Endothelial cell of umbilical vein (primary cell): ENCODE measurements around the gene PRR7. TPM values are rescaled to one million over a fixed set of nuclear protein-coding genes. Genes with fewer than 3 reads are reported as not detected.

Experiments used
- BruUV-seq: library from RNA; stranded (reverse); fragments of 400-500 nt; replicated peaks from 2 replicates; lab custom pipeline; 2021; lab: Mats Ljungman, UMichigan
- CTCF ChIA-PET: fragments of 300-600, 350-600 bp; sonication (Branson Sonifier 250); formaldehyde crosslinking; loops from one replicate; lab custom pipeline; 2021; ENCODE audit warnings: antibody characterized with exemption, inconsistent platforms; lab: Charles Lee
- POLR2A ChIA-PET: fragments of 300-600, 350-600 bp; sonication (Branson Sonifier 250); formaldehyde crosslinking; loops from one replicate; lab custom pipeline; 2021; ENCODE audit warnings: antibody characterized with exemption, inconsistent platforms; lab: Charles Lee
- DNase-seq: peaks from one replicate; pipeline ENCODE4 v3.0.0-alpha.2; 2011; ENCODE audit warnings: low read depth, low spot score
- FAIRE-seq: peaks from 2 replicates; lab custom pipeline; 2011; peaks lifted over from hg19 to GRCh38; lab: Jason Lieb, UNC
- H2AFZ ChIP-seq: 2 replicates; pipeline ENCODE4 v1.6.0; 2012; ENCODE audit warnings: low read depth, low read length, control low read depth, inconsistent platforms
- H3K27ac ChIP-seq: 2 replicates; pipeline ENCODE4 v1.5.1; 2011; ENCODE audit warnings: low read depth, mild to moderate bottlenecking, control low read depth, low read length, moderate library complexity; ENCODE audit not compliant: insufficient read depth
- H3K27me3 ChIP-seq, 2 experiments: 2 replicates each; pipeline versions ENCODE4 v1.6.0 to v1.6.1; 2011; ENCODE audit warnings: low read length in 2 of 2, mixed read lengths in 1 of 2; ENCODE audit not compliant: control insufficient read depth in 2 of 2, insufficient read depth in 2 of 2
- H3K36me3 ChIP-seq, 2 experiments: 2 replicates in 1 of 2; 3 replicates in 1 of 2; pipeline ENCODE4 v1.5.1; 2011; ENCODE audit warnings: low read length in 2 of 2, mild to moderate bottlenecking in 1 of 2, moderate library complexity in 1 of 2; ENCODE audit not compliant: control insufficient read depth in 2 of 2, insufficient read depth in 2 of 2; ENCODE audit errors: extremely low read depth in 1 of 2
- H3K4me1 ChIP-seq: 3 replicates; pipeline ENCODE4 v1.5.1; 2011; ENCODE audit warnings: mild to moderate bottlenecking, low read length; ENCODE audit not compliant: control insufficient read depth, insufficient read depth; ENCODE audit errors: extremely low read depth
- H3K4me2 ChIP-seq: 2 replicates; pipeline ENCODE4 v1.6.1; 2011; ENCODE audit warnings: low read length, control low read depth, mixed read lengths; ENCODE audit not compliant: insufficient read depth
- H3K4me3 ChIP-seq, 3 experiments: fragments of 200-600 bp in 1 of 3; sonication (generic), shearing (Covaris generic) in 1 of 3; replicated peaks in 1 of 3; 2 replicates each; pipeline ENCODE4 v1.5.1; 2011 to 2016; ENCODE audit warnings: control low read depth in 3 of 3, low read length in 3 of 3, mild to moderate bottlenecking in 2 of 3, inconsistent platforms in 1 of 3, low read depth in 1 of 3, moderate library complexity in 1 of 3; ENCODE audit not compliant: insufficient read depth in 1 of 3
- H3K79me2 ChIP-seq: 2 replicates; pipeline ENCODE4 v1.6.0; 2012; ENCODE audit warnings: low read length, inconsistent platforms; ENCODE audit not compliant: control insufficient read depth, insufficient read depth
- H3K9ac ChIP-seq: replicated peaks from 2 replicates; pipeline ENCODE3; 2011; ENCODE audit warnings: low read length, control low read depth; ENCODE audit not compliant: insufficient read depth; ENCODE audit errors: extremely low read depth
- H3K9me1 ChIP-seq: replicated peaks from 3 replicates; pipeline ENCODE4 v1.6.0; 2011; ENCODE audit warnings: mild to moderate bottlenecking, low read length; ENCODE audit not compliant: control insufficient read depth, insufficient read depth; ENCODE audit errors: extremely low read depth
- H3K9me3 ChIP-seq: replicated peaks from 2 replicates; pipeline ENCODE4 v1.5.1; 2012; ENCODE audit warnings: low read length, inconsistent platforms; ENCODE audit not compliant: control insufficient read depth, insufficient read depth
- H4K20me1 ChIP-seq: replicated peaks from 2 replicates; pipeline ENCODE3; 2011; ENCODE audit warnings: mild to moderate bottlenecking, low read length; ENCODE audit not compliant: control insufficient read depth, insufficient read depth; ENCODE audit errors: extremely low read depth
- CTCF ChIP-seq, 2 donors: IDR thresholded peaks; 1 replicate in 1 of 2; 2 replicates in 1 of 2; pipeline ENCODE4 v1.5.1; 2011; ENCODE audit warnings: low read length in 2 of 2, mild to moderate bottlenecking in 2 of 2, moderate library complexity in 2 of 2, control low read depth in 1 of 2, inconsistent platforms in 1 of 2, low read depth in 1 of 2; ENCODE audit not compliant: insufficient read depth in 1 of 2; ENCODE audit errors: extremely low read depth in 1 of 2
- MYC ChIP-seq: IDR thresholded peaks from one replicate; pipeline ENCODE4 v1.6.1; 2011; ENCODE audit warnings: mild to moderate bottlenecking, low read depth, low read length
- dilution Hi-C: fragments of 300-500 bp; cut with MboI; formaldehyde crosslinking; loops from one replicate; pipeline ENCODE4 v1.15.0; 2019; ENCODE audit warnings: low sequenced_read_pairs; ENCODE audit not compliant: extremely low pct_ligation_motif_present
- intact Hi-C: fragments of 100-400 bp; cut with micrococcal nuclease; formaldehyde crosslinking; loops from one replicate; pipeline ENCODE4 v1.10.0; 2022
- polyA plus RNA-seq, 4 experiments: library from polyadenylated mRNA; depleted of rRNA in 3 of 4; stranded (reverse) in 3 of 4; unstranded in 1 of 4; fragments of >200 nt; gene quantifications; 2 replicates each; pipeline versions ENCODE4 v1.2.1 to v1.2.3, GENCODE V29; 2011 to 2012; ENCODE audit warnings: missing spikeins in 1 of 4
- total RNA-seq: library from RNA; stranded (reverse); gene quantifications from 2 replicates; pipeline ENCODE4 v1.2.3, GENCODE V29; 2021

PRR7 gene
- total and polyA plus RNA-seq, 2 donors (not counting 3 experiments of a cell fraction or from before 2014, with no cell fraction given) = 6.5 to 6.6 TPM

DNA sequence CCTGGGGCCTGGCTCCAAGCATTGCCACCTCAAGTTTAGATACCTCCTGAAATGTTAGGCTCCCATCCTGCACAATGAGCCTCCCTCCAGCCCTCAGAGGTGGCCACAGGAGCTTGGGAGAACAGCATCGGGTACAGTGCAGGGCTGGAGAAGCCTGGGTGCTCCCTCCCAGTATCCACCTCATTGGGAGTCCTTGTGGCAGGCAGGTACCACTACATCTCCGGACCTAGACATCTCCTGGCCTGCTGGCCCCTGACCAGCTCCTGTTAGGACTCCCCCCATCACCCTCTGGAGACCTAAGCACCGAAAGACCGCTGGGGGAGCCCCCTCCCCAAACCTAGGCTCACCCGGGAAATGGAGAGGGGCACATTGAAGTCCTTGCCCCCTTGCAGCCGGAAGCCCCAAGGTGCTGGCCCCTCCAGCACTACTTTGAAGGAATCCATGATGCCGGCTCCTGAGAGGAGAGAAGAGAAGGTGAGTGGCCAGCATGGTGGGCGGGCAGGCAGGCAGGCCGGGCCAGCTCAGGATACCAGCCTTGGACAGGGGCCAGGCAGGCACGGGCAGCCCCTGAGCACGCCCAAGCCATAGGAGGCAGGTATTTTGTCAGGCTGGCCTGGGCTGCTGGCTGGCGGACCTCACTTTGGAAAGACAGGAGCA is 49.6 kb downstream of the PRR7 start:
- H3K9me1 ChIP-seq = no peaks in the 10 kb centered on the region
- TSS peak; percentile 42 for BruUV-seq
- POLR2A ChIA-PET = interaction anchor here (0.6 to 3.0 kb wide), 8 partner anchors 10 to 386 kb away, joined by 3 to 17 read pairs (median 4); partner anchors contain the start of gene DOK3
- CTCF ChIA-PET = interaction anchor here (0.6 to 3.0 kb wide), 10 partner anchors 10 to 186 kb away, joined by 3 to 15 read pairs (median 5); no protein-coding TSS in a partner anchor
- no peaks in the 10 kb centered on the region for H4K20me1 ChIP-seq
- H3K9ac ChIP-seq = peak overlapping the region; percentile 93
- intact Hi-C loops (loop anchor here (10.0 kb wide), 2 partner anchors 619 to 961 kb away; partner anchors contain the start of genes N4BP3 and RNF44), dilution Hi-C loops (no loop called here)
- peak overlapping the region; percentile 46 to 79 (median 74) for H3K4me3 ChIP-seq
- H3K79me2 ChIP-seq = peaks cover 32% of the 10 kb centered on the region
- peaks cover 49% of the 10 kb centered on the region for H3K4me1 ChIP-seq
- H2AFZ ChIP-seq = no peak overlapping the region
- TF ChIP-seq CTCF (IDR thresholded peaks at IDR 0.05; ENCODE audit: extremely low read depth in 1 of 2, insufficient read depth in 1 of 2, low read depth in 1 of 2, low read length in 2 of 2) (peak in 1 of 2 donors; percentile 46), MYC (no peak)
- H3K27ac ChIP-seq = peak overlapping the region; percentile 93
- no peak for DNase-seq
- FAIRE-seq = no peak
- no peaks in the 10 kb centered on the region for H3K27me3 ChIP-seq
- H3K9me3 ChIP-seq = no peaks in the 10 kb centered on the region
- H3K36me3 ChIP-seq = peaks cover 5 to 9% of the 10 kb centered on the region in 2 experiments
- peak overlapping the region; percentile 70 for H3K4me2 ChIP-seq
